ENCODE data around the gene RIOX2. TPM values are rescaled to one million over a fixed set of nuclear protein-coding genes. Genes with fewer than 3 reads are reported as not detected.

Gene RIOX2
- total and polyA plus RNA-seq, 2 of the 8 experiments (the other 6 are each of a cell fraction or from before 2014, with no cell fraction given) = 3.8 to 16.4 TPM

- TF ChIP-seq E2F6 (IDR thresholded peaks at IDR 0.05) (no peak), FOSL1 (IDR thresholded peaks at IDR 0.05; ENCODE audit: insufficient read depth, low read depth, low read length) (no peak), CTBP2 (IDR thresholded peaks at IDR 0.05; ENCODE audit: borderline replicate concordance, insufficient read depth, insufficient read length, low read length) (no peak), HDAC6 (IDR thresholded peaks at IDR 0.05; ENCODE audit: low read depth, low read length) (no peak), MAFK (IDR thresholded peaks at IDR 0.05; ENCODE audit: low read depth, low read length) (no peak), GTF2F1 (IDR thresholded peaks at IDR 0.05; ENCODE audit: borderline replicate concordance, low read depth, low read length) (no peak)
- TF ChIP-seq, protein P1, sequence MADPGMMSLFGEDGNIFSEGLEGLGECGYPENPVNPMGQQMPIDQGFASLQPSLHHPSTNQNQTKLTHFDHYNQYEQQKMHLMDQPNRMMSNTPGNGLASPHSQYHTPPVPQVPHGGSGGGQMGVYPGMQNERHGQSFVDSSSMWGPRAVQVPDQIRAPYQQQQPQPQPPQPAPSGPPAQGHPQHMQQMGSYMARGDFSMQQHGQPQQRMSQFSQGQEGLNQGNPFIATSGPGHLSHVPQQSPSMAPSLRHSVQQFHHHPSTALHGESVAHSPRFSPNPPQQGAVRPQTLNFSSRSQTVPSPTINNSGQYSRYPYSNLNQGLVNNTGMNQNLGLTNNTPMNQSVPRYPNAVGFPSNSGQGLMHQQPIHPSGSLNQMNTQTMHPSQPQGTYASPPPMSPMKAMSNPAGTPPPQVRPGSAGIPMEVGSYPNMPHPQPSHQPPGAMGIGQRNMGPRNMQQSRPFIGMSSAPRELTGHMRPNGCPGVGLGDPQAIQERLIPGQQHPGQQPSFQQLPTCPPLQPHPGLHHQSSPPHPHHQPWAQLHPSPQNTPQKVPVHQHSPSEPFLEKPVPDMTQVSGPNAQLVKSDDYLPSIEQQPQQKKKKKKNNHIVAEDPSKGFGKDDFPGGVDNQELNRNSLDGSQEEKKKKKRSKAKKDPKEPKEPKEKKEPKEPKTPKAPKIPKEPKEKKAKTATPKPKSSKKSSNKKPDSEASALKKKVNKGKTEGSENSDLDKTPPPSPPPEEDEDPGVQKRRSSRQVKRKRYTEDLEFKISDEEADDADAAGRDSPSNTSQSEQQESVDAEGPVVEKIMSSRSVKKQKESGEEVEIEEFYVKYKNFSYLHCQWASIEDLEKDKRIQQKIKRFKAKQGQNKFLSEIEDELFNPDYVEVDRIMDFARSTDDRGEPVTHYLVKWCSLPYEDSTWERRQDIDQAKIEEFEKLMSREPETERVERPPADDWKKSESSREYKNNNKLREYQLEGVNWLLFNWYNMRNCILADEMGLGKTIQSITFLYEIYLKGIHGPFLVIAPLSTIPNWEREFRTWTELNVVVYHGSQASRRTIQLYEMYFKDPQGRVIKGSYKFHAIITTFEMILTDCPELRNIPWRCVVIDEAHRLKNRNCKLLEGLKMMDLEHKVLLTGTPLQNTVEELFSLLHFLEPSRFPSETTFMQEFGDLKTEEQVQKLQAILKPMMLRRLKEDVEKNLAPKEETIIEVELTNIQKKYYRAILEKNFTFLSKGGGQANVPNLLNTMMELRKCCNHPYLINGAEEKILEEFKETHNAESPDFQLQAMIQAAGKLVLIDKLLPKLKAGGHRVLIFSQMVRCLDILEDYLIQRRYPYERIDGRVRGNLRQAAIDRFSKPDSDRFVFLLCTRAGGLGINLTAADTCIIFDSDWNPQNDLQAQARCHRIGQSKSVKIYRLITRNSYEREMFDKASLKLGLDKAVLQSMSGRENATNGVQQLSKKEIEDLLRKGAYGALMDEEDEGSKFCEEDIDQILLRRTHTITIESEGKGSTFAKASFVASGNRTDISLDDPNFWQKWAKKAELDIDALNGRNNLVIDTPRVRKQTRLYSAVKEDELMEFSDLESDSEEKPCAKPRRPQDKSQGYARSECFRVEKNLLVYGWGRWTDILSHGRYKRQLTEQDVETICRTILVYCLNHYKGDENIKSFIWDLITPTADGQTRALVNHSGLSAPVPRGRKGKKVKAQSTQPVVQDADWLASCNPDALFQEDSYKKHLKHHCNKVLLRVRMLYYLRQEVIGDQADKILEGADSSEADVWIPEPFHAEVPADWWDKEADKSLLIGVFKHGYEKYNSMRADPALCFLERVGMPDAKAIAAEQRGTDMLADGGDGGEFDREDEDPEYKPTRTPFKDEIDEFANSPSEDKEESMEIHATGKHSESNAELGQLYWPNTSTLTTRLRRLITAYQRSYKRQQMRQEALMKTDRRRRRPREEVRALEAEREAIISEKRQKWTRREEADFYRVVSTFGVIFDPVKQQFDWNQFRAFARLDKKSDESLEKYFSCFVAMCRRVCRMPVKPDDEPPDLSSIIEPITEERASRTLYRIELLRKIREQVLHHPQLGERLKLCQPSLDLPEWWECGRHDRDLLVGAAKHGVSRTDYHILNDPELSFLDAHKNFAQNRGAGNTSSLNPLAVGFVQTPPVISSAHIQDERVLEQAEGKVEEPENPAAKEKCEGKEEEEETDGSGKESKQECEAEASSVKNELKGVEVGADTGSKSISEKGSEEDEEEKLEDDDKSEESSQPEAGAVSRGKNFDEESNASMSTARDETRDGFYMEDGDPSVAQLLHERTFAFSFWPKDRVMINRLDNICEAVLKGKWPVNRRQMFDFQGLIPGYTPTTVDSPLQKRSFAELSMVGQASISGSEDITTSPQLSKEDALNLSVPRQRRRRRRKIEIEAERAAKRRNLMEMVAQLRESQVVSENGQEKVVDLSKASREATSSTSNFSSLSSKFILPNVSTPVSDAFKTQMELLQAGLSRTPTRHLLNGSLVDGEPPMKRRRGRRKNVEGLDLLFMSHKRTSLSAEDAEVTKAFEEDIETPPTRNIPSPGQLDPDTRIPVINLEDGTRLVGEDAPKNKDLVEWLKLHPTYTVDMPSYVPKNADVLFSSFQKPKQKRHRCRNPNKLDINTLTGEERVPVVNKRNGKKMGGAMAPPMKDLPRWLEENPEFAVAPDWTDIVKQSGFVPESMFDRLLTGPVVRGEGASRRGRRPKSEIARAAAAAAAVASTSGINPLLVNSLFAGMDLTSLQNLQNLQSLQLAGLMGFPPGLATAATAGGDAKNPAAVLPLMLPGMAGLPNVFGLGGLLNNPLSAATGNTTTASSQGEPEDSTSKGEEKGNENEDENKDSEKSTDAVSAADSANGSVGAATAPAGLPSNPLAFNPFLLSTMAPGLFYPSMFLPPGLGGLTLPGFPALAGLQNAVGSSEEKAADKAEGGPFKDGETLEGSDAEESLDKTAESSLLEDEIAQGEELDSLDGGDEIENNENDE (IDR thresholded peaks at IDR 0.05; ENCODE audit: insufficient replicate concordance, low read length) = no peak
Measured at GRCh38 chr3:97901313-97902248, 70.7 kb downstream of the RIOX2 start (continued).
